AG04449 (cell line): ENCODE results near the gene CASP10.

Experiments used
- CTCF ChIA-PET: fragments of 350-600 bp; formaldehyde crosslinking; extraction: SDS; loops from one replicate; lab custom pipeline; 2021; ENCODE audit warnings: antibody characterized with exemption; lab: Yijun Ruan, JAX
- POLR2A ChIA-PET: fragments of 400-600, 350-600 bp; formaldehyde crosslinking; extraction: SDS; loops from one replicate; lab custom pipeline; 2020; ENCODE audit warnings: antibody characterized with exemption, inconsistent platforms; lab: Yijun Ruan, JAX
- DNase-seq: peaks from one replicate; pipeline ENCODE4 v3.0.0-alpha.2; 2010; ENCODE audit warnings: low read depth, low spot score
- H3K4me3 ChIP-seq: 2 replicates; pipeline ENCODE4 v1.5.1; 2011; ENCODE audit warnings: low read depth, mild to moderate bottlenecking, control low read depth, low read length
- CTCF ChIP-seq: IDR thresholded peaks from one replicate; pipeline ENCODE4 v1.5.1; 2011; ENCODE audit warnings: mild to moderate bottlenecking, moderate library complexity, low read length, control low read depth, inconsistent platforms; ENCODE audit not compliant: insufficient read depth; ENCODE audit errors: missing control alignments

Gene CASP10

DNA sequence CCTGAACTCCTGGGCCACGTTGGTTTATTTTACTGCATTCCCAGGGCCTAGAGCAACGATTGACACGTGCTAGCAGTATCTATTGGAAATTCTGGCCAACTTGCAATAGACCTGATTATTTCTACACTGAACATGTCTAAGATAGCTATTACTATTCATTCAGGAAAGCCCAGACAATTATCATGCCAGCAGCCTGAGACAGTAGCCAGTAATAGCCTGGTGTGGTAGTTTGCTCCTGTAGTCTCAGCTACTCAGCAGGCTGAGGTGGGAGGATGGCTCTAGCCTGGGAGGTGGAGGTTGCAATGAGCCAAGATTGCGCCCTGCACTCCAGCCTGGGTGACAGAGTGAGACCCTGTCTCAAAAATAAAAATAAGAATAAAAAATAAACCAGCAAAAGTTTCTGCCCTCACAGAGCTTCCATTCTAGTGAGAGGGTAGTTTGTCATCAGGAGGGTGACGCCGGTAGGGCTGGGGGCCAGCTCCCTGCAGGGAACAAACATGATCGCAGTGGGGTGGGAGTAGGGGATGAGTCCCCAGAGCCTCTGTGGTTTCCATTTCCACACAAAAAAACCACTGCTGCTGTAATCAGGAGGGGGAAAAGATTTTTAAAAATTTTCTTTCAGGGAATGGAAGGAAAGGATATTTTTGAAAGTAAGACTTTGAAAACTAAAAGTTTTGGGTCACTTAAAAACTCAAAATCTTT is 81.7 kb downstream of the CASP10 start:
- no peak overlapping the region for H3K4me3 ChIP-seq
- ChIA-PET POLR2A (no interaction called here), CTCF (interaction anchor here (1.3 to 1.5 kb wide), 2 partner anchors 28 to 32 kb away, joined by 4 to 6 read pairs; no protein-coding TSS in a partner anchor)
- TF ChIP-seq CTCF = no peak
- no peak for DNase-seq

DNA sequence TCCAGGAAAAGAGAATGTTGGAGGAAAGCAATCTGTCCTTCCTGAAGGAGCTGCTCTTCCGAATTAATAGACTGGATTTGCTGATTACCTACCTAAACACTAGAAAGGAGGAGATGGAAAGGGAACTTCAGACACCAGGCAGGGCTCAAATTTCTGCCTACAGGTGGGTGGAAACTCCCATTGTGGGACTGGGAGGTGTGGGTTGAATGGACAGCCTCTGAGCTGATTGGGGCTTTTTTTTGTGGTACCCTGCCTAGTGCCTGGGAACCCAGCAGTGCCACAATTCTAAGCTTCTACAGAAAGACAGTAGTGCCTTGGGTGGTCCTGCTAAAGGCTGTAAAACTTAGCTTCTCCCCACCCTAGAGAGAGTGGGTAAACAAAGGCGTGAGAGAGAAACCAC is 83.7 kb downstream of the CASP10 start:
- H3K4me3 ChIP-seq = no peak overlapping the region
- DNase-seq = no peak
- POLR2A ChIA-PET = no interaction called here
- CTCF ChIA-PET = no interaction called here
- no peak for TF ChIP-seq CTCF

DNA sequence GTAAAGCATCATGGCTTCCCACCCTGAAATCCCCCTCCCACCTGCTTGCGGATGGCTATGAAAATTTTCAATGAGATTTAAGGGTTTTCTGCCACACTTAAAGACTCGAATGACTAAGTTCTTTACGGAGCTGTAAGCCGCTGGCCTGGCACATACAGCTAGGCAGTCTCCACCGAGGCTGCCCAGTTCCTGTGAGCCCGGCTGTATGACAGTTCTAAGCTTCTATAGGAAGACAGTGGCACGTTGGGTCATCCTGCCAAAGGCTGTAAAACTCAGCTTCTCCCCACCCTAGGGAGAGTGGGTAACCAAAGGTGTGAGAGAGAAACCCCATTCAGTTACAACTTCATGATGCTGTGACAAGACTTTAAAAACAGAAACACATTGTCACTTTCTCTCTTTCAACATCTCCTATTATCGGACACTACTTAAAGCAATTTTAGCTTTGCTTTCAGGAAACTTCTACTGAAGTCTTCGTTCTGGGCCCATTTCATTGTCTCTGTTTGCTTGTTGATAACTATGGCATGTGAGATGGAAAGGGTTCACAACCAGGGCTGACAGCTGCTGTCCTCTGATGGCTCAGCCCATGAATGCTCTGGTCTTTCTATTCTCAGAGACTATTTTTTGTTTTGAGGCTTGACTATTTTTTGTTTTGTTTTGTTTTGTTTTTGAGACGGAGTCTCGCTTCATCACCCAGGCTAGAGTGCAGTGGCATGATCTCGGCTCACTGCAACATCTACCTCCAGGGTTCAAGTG is 84.5 kb downstream of the CASP10 start:
- ChIA-PET CTCF (no interaction called here), POLR2A (no interaction called here)
- H3K4me3 ChIP-seq = no peak overlapping the region
- DNase-seq = no peak
- TF ChIP-seq CTCF = no peak

GRCh38 chr2:201269764-201270163 is 86.8 kb downstream of the CASP10 start:
- no peak for TF ChIP-seq CTCF
- POLR2A ChIA-PET = no interaction called here
- CTCF ChIA-PET = interaction anchor here (0.6 to 1.5 kb wide), 5 partner anchors 9 to 172 kb away, joined by 3 to 4 read pairs (median 3); no protein-coding TSS in a partner anchor
- no peak for DNase-seq
- no peak overlapping the region for H3K4me3 ChIP-seq

- no peak for DNase-seq
- no peak overlapping the region for H3K4me3 ChIP-seq
- POLR2A ChIA-PET = no interaction called here
- no peak for TF ChIP-seq CTCF
- CTCF ChIA-PET = interaction anchor here (0.6 to 1.5 kb wide), 4 partner anchors 16 to 171 kb away, joined by 3 to 4 read pairs (median 3); no protein-coding TSS in a partner anchor
Observed at GRCh38 chr2:201270293-201271001, 87.5 kb downstream of the CASP10 start.

DNA sequence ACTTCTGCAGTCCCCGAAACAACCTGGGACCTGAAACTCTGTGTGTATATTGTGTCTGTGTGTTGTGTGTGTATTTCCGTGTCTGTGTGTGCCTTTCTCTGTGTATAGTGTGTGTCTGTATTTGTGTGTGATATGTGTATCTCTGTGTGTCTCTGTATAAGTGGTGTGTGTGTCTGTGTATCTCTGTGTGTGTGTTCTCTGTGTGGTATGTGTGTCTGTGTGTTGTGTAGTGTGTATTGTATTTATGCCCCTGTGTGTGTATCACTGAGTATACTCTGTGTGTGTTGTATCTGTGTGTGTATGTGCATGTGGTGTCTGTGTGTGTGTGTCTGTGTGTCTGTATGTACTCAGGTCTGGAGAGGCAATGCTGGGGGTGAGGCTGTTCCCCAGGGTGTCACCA is 89.0 kb downstream of the CASP10 start:
- DNase-seq = no peak
- ChIA-PET CTCF (no interaction called here), POLR2A (no interaction called here)
- no peak for TF ChIP-seq CTCF
- no peak overlapping the region for H3K4me3 ChIP-seq
